Skin of body (tissue), 2 donors: ENCODE measurements around the gene NPC2. TPM values are rescaled to one million over a fixed set of nuclear protein-coding genes. Genes with fewer than 3 reads are reported as not detected.

ENCODE experiments used
- DNase-seq: peaks from one replicate; lab custom pipeline; 2025; lab: John Stamatoyannopoulos, UW
- total RNA-seq: library from RNA; depleted of rRNA; stranded (reverse); fragments of >200 nt; gene quantifications from one replicate; pipeline ENCODE4 v1.2.3, GENCODE V29; 2014

The NPC2 gene
- total RNA-seq, 1 donor from 2014 or later = 97.0 TPM

DNA sequence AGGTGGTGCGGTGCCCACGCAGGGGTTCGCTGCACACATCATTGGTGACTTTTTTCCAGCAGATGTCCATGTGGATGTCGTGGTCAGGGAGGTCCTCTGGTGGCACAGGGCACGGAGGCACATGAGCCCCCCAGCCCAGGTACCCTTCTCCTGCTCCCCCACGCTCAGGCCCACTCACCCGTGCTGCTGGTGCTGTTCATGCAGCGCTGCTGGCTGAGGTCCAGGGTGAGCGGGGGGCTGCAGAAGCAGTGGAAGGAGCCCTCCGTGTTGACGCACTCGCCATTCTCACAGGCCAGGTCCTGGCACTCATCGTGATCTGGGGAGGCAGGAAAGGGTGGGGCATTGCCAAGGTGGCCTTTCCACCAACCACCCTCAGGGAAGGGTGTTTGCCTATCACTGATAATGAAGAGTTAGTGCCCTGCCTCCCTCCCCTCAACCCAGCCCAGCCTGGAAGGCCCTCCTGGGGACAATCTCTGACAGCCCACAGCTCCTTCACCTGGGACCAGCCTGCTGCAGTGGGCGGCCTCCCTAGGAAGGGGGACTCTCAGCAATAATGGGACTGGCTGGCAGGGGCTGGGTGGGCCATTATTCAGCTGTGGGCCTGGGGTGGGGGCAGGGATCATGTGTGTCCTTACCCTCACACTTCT is 10.3 kb upstream of the NPC2 start:
- no peak for DNase-seq

GRCh38 chr14:74502236-74503019 is 9.3 kb upstream of the NPC2 start:
- no peak for DNase-seq

GRCh38 chr14:74501691-74502090 is 8.6 kb upstream of the NPC2 start:
- no peak for DNase-seq

DNA sequence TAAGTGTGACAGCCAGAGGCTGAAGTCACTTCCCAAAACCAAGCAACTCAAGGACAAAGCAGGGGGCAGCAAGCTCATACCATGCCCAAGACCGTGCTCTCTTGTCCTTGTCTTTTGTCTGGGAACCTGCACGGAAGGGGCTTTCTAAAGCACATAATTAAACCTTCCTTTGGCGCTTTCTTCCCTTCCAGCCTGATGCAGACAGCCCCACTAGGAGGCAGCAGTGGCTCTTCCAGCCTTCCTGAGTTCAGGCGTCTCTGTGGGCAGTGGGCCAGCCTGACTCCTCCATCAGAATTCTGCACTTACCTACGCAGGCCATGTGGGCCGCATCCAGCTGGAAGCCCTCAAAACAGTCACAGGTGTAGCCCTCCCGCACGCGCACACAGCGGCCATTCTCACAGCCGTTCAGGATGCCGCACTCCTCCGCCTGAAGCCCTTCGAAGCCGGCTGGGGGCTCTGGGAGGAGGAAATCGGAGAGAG is 8.1 kb upstream of the NPC2 start:
- DNase-seq = peak; percentile 3

- no peak for DNase-seq
Observed at GRCh38 chr14:74500417-74501134, 7.5 kb upstream of the NPC2 start.

GRCh38 chr14:74495356-74495755 is 2.3 kb upstream of the NPC2 start:
- no peak for DNase-seq

DNA sequence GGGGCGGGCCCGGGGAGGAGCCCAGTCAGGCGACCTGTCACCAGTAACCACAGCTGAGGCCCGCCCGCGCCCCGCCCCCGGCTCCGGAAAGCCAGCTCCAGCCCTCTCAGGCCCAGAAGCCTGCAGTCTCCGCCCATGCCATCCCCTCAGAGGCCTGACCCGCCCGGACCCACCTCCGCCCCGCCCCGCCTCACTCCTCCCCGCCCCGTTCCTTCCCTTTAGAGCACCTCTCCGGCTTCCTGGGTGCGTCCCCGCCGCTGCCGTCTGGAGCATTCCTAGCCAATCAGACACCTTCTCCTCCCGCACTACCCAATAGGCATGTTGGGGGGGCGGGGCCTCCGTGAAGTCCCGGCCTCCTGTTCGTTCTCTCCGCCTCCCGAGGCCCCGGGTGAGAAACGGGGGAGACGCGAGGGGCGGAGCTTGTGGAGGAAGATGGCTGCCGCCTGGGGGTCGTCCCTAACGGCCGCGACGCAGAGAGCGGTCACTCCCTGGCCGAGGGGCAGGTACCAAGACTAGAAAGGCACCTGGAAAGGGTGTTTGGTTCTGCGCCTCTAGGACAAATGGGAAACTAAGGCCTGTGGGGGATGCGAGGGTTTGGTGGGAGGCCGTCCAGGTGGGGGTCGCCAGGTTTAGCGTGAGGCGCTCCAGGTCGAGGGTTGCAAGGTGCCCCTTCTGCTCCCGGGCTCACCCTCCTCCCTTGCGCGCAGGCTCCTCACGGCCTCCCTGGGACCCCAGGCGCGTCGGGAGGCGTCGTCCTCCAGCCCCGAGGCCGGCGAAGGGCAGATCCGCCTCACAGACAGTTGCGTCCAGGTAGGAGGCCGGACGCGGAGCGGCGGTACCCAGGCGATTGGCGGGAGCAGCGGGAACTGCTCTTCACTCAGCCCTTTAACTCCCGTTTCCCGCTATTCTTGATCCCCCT is 497 bp upstream of the NPC2 start, which contains the start of gene ISCA2:
TSS of gene ISCA2 (plus strand) at position 423 of the 919 bp plus-strand sequence. CDS start at position 433, 10 bp downstream.
- DNase-seq = peak; percentile 97

GRCh38 chr14:74491956-74492775 is 939 bp downstream of the NPC2 start:
- peak; percentile 38 for DNase-seq

GRCh38 chr14:74490486-74490885 is 2.6 kb downstream of the NPC2 start:
- no peak for DNase-seq

GRCh38 chr14:74488786-74489397 is 4.2 kb downstream of the NPC2 start:
- no peak for DNase-seq

DNA sequence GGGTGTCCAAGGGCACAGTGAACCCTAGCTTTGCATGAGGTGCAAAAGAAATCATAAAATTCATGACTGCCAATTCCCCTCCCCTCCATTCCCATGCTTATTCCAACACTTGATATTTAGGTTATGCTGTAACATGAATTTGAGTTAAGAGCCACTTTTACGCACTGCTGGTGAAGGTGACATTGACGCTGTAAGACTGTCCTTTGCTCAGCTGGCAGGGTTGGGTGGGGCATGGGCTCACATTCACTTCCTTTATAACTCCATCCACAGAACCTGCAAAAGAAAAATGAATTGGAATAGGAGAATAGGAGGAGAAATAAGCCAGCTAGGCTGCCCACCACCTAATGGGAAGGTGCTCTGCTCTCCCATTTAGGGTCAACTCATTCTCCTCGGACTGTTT is 6.9 kb downstream of the NPC2 start:
- no peak for DNase-seq

DNA sequence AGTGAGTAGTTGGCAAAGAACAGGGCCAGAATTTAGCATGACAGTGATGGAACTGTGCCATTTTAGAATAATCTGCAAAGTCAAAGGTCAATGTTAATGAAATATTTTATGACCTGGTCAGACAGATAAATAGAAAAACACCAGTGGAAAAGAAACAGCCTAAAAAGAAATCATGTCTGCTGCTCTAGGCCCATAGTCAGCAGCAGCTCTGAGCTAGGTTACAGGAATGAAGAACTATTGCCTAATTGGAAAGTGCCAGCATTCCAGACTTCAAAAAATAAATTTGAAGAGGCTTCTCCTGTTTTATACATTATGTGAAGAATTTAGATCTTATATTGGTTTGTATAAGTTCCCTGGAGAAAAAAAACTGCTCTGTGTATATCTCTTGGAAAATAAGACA is 9.8 kb downstream of the NPC2 start:
- DNase-seq = no peak

DNA sequence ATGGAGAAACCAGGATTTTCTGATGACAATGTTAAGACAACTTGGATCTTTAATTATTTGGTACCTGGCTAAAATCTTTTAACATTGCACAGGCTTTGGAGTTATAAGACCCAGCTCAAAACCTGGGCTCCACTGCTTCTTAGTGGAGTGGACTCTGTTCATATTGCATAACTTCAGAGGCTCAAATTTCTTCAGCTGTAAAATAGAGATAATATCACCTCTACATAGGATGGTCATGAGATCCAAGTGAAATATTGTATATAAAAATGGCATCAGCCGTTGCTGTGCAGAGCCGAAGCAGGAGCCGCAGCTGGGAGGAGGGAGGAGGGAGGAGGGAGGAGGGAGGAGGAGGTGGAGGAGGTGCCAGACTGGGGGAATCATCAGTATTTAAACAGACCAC is 10.5 kb downstream of the NPC2 start:
- no peak for DNase-seq

DNA sequence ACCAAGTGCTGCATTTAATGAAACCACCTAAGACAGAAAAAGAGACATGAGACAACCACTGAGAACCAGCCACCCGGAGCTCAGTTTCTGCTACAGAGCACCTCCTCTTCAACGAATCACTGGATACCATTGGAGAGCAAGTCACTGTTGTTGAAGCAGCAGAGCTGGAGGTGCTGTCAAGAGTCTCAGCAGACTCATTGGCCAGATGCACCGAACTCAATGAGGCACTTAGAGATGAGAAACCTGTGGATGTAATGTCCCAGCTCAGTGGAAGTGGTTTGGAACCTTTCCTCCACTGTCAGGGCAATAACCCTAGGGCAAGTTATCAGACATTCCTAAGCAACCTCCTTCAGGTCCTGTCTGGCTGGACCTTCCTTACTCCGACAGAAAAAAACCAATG is 13.1 kb downstream of the NPC2 start:
- no peak for DNase-seq

DNA sequence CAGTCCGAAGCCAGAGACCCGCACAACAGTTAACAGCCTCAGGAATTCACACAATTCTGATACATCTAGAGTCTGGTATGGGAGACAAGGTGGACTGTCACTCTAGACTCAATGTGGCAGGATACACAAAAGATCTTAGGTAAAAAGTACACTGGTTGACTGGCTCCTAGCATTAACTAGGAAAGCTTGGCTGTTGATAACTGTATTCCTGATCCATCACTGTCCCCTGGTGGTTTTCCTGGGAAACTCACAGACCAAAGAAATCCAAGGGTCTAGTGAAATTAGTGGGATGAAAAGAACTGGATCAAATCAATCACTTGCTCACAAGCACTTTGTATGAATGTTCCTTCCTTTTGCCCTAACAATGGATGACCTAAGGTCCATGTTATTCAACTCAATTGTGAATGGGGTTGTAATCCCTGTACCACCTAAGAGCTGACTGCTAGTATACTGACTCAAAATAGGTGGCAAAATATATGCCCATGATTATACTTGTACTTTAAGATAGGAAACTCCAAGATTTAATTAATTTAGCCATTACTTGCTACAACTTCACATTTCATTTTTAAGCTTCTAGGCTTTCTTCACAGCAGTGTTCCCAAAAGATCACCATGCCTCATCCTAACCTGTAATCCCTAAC is 14.0 kb downstream of the NPC2 start:
- DNase-seq = no peak

- DNase-seq = no peak
Observed at GRCh38 chr14:74476607-74477006, 16.5 kb downstream of the NPC2 start.

- no peak for DNase-seq
Observed at GRCh38 chr14:74476107-74476506, 17.0 kb downstream of the NPC2 start.

GRCh38 chr14:74475678-74476077 is 17.4 kb downstream of the NPC2 start:
- no peak for DNase-seq

DNA sequence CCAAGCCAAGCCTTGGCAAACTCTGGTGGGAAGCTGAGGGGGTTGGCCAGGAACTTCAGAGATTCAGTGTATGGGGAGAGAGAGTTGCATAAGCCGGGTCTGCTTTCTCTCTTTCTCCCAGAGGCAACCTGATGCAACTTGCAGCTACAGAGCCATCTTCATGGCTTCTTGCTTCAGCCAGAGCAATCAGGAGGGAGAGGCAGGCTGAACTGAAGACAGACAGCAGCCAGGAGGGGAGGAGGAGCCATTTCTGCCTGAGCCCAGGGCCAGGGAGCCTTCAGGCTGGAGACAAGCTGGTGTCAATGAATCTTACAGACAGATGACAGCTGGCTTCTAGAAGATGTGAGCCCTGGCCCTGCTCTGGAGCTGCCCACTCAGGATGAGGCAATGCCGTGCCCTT is 18.7 kb downstream of the NPC2 start:
- DNase-seq = no peak
